HG02943 (cell line): ENCODE measurements around the gene LRRC8B.
A peak's percentile ranks its signal among the peaks of the same experiment; 100 is the strongest.
"Not testable (repeated sequence)": the region's sequence is repeated elsewhere in the genome, so short reads cannot be mapped to it uniquely, and the experiment has no call there.

Experiments used
- ATAC-seq: cut with Tn5 transposase; IDR thresholded peaks from one replicate; pipeline ENCODE4 v1.9.1; 2021; ENCODE audit warnings: mild to moderate bottlenecking, low read depth, moderate library complexity; ENCODE audit not compliant: unreplicated experiment

LRRC8B gene

GRCh38 chr1:89629600-89629999, 105.0 kb downstream of the LRRC8B start:
- ATAC-seq, result not testable (repeated sequence)

DNA sequence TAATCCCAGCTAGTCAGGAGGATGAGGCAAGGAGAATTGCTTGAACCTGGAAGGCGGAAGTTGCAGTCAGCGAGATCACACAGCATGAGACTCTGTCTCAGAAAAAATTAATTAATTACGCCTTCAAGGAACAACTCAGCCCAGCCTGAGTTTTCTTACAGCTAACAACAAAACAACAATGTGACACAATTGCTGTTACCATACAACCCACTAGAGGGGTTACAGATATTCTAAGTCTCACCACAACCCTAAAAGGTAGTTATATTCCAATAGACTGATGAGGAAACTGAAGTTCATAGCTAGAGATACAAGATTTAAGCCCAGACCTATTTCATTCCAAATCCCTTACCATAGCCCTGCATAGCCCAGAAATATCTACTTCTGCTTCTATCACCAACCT, 105.4 kb downstream of the LRRC8B start:
- ATAC-seq, result no peak

DNA sequence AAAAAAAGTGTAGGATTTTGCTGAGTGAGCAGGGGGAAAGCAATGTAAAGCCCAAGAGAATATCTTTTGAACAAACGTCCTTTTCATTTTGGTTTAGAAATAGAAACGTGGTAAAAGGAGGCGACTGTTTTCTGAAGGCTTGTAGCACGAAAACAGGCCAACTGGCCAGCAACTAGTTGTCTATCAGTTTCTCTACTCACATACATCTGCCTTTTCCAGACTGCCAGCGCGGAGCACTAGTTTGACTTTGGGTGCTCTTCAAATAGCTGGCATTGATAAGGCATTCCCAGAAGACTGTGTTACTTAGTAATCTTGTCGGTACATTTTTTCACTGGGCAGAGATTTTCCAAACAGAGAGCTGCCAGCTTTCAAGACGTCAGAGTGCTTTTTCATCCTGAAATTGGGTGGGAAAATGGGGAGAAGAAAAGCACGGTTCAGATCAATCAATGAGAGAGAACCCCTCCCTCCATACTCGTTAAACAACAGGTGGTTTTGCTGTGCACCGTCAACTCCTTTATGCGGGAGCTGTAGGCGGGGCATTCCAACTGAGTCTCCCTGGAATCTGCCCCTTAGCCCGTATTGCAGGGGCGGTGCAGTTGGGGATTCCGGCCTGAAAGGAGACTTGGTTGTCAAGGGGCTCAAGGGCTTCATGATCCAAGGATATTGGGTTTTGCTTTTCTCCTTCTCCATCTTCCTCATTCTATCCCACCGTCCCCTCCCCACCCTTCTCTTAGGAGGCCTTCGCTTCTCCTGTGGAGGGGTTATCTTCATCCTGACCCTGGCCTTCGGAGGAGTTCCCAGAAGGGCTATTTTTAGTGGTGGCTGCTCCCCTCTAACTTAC, 107.4 kb downstream of the LRRC8B start:
- no peak for ATAC-seq

DNA sequence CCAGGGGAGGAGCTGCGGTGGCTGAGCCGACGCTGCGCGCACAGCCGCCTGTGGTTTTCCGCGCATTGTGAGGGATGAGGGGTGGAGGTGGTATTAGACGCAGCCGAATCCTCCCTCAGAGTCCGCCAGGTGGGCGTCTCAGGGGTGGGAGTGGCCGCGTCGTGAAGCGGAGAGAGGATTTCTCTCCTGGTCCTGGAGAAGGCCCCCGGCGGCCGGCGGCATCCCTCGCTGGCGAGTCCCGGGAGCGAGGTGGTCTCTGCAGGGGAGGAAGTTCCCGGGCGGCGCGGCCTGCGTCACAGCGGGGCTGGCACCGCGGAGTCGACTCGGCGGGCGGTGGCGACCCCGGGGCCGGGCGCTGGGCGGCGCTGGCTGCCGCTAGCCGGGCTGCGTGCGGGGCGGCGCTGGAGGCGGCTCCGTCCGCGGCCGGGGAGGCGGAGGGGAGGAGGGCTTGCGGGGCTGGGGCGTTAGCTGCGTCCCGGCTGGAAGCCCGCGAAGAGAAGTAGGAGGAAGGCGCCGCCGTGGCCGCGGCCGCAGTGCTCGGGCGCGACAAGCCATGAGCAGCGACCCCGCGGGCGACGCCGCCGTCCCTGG, 108.1 kb downstream of the LRRC8B start, which contains the start of gene LRRC8C:
TSS of gene LRRC8C (plus strand) at position 464 of the 591 bp plus-strand sequence. CDS start 53,354 bp downstream, outside the sequence.
- peak; percentile 79 for ATAC-seq

- ATAC-seq, result peak; percentile 53
Observed at GRCh38 chr1:89633248-89633799, 108.7 kb downstream of the LRRC8B start.

DNA sequence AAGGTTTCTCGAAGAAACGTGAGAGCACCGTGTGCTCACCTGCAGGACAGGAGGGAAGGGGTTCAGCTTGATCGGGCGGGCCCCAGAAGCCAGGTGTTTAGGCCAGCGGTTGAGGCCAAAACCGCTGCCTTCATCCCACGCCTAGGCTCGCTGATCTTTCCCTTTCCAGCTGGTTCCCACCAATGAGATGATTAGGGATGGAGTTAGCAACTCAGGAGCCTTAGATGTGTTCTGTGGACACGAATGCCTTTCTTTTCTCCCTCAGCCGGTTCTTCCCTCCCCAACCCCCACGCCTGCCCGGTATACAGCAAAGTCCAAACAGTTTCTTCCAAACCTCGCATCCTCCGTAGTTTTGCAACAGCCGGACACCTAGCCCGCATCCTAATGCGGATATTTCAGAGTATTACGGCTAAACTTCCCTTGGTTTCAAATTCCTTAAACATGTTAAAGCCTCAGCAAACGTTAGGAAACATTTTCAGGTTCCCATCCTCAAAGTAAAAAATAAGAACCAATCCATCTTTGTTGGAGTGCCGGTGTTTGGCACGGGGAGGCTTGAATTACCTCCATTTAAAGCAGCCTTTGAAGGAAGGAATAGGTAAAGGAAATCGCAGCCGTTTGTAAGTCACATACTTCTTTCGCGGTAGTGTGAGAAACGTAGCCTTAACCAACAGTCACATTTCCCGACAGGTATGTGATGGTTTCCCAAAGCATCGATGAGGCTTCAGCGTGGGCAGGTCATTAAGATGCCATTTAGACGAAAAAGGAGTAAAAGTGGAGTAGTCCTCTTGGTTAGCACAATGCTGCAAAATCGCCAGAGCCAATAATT, 109.4 kb downstream of the LRRC8B start:
- peak; percentile 4 for ATAC-seq

- ATAC-seq, result no peak
Observed at GRCh38 chr1:89635825-89636815, 111.5 kb downstream of the LRRC8B start.

- ATAC-seq, result no peak
Observed at GRCh38 chr1:89637496-89637895, 112.9 kb downstream of the LRRC8B start.

DNA sequence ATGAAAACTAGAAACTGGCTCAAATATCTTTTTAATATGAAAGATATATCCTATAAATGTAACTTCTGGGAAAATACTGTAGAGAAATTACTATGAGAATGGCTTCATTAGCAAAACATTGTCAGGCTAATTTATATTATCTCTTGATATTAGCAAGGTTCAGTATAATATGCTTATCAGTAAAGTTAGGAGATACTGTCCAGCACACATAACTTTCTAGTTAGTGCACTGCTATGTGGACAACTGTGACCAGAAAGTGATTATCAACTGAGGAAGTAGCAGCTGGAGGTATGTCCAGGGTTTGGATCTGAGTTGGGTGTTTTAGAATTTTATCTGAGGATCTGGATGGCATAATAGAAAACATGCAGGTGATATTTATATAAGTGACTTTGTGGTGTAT, 115.8 kb downstream of the LRRC8B start:
- no peak for ATAC-seq

- no peak for ATAC-seq
Observed at GRCh38 chr1:89641781-89642180, 117.2 kb downstream of the LRRC8B start.

DNA sequence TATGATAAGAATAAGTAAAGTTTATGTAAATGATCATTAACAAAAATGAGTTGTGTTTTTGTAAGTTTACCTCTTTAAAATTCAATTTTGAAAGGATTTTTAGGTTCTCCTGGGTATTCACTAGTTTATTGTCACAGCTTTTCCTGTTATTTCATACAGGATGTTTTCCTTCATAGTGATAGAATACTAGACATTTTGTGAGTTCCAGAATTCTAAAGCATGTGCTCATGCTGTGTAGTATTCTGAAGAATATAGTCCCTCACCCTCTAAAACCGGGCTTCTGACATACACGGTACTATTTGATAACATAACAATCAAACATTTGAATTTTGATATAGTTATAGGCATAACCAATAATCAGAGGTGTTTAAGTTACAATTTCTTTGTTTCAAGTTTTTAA, 118.9 kb downstream of the LRRC8B start:
- no peak for ATAC-seq

DNA sequence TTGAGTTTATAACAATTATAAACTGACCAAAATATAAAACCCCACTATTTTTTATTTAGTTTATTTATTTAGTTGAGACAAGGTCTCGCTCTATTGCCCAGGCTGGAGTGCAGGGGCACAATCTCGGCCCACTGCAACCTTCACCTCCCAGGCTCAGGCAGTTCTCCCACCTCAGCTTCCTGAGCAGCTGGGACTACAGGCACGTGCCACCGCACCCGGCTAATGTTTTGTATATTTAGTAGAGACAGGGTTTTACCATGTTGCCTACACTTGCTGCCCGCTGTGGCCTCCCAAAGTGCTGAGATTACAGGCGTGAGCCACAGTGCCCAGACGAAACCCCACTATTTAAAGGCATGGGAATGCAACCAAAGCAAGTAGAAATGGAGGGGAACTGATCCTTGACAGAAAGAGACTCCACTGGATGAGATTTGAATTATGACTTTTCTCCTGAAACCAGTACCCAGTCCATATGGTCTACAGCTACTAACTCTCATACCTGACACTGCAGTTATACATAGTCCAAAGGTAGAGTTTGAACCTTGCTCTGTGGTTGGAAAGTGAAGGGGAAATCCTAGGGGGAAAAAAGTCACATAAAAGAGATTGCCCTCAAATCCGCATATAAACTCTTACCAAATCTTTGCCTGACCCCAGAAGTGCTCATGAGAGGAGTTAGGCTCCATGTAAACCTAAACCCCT, 119.6 kb downstream of the LRRC8B start:
- no peak for ATAC-seq

GRCh38 chr1:89646259-89646658, 121.6 kb downstream of the LRRC8B start:
- no peak for ATAC-seq
